Measurements from ENCODE around the gene FHDC1. TPM values are rescaled to one million over a fixed set of nuclear protein-coding genes. Genes with fewer than 3 reads are reported as not detected.

The FHDC1 gene
- polyA plus RNA-seq, 3 donors: 0.21 TPM; not detected in 2

DNA sequence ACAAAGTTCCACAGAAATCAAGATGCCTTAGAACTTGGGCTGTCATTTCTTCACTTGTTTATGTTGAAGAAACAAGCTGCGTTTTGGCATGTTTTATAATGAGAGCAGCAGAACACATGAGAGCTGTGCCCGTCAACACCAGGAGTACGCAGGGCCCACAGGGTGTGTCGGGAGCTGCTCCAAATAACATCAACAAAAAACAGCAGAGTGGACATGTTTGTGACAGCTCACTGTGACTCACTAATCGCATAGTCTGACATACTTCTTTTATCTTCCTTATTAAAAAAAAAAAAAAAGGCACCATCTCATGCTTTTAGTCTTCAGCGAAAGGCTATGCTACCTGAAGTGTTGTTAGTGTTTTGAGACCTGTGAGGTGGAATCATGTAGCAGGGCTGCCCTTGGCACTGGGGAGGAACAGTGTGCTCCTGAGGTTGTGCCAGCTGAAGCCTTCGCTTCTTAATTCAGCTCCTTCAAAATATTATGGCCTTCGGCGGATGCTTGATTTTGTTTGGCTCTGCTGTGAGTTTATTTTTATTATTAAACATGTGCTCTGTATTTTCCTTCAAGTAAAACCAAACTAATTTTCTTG is 32.8 kb downstream of the FHDC1 start:
- Histone ChIP-seq H3K36me3 (replicated peaks in 1 of 2; ENCODE audit: control insufficient read depth in 1 of 2, insufficient read depth in 2 of 2, low read length in 2 of 2) (no peaks in the 10 kb centered on the region), H3K4me3 (replicated peaks in 1 of 3; ENCODE audit: low read depth in 2 of 3, low read length in 3 of 3) (no peak overlapping the region), H3K9me3 (replicated peaks in 1 of 2; ENCODE audit: control insufficient read depth in 1 of 2, insufficient read depth in 1 of 2, low read length in 2 of 2) (no peaks in the 10 kb centered on the region), H3K79me2 (ENCODE audit: insufficient read depth, low read length) (no peaks in the 10 kb centered on the region), H3K4me1 (ENCODE audit: control insufficient read depth in 1 of 2, insufficient read depth in 2 of 2, low read length in 2 of 2) (no peaks in the 10 kb centered on the region), H3K4me2 (replicated peaks; ENCODE audit: extremely low read depth, low read length, poor library complexity, severe bottlenecking) (no peak overlapping the region), H3K27me3 (ENCODE audit: control insufficient read depth in 2 of 2, insufficient read depth in 2 of 2, low read length in 2 of 2) (no peaks in the 10 kb centered on the region), H2AFZ (ENCODE audit: insufficient read depth, low read depth, low read length, poor library complexity, severe bottlenecking) (no peak overlapping the region), H3K27ac (ENCODE audit: low read depth in 1 of 2, low read length in 2 of 2) (no peak overlapping the region), H3K9ac (ENCODE audit: insufficient read depth, low read length, poor library complexity, severe bottlenecking) (no peak overlapping the region), H4K20me1 (ENCODE audit: insufficient read depth, low read length) (no peaks in the 10 kb centered on the region)
- H3K27me3 Mint-ChIP-seq (ENCODE audit: low read depth in 3 of 3): peaks cover 0 to 8% (median 2%) of the 10 kb centered on the region in 3 donors
- intact Hi-C loops (cut with micrococcal nuclease): no loop called here
- TF ChIP-seq CTCF (IDR thresholded peaks at IDR 0.05): no peak
- peaks cover 0 to 2% (median 0%) of the 10 kb centered on the region in 7 donors for H3K9me3 Mint-ChIP-seq
- no peaks in the 10 kb centered on the region for H3K36me3 Mint-ChIP-seq
- WGBS (ENCODE audit: insufficient coverage): 90% methylated on average over 3 of the region's 9 CpGs
- DNase-seq: no peak
- no peak overlapping the region for H3K4me3 Mint-ChIP-seq
- H3K27ac Mint-ChIP-seq: no peak overlapping the region
- H3K4me1 Mint-ChIP-seq: no peaks in the 10 kb centered on the region

DNA sequence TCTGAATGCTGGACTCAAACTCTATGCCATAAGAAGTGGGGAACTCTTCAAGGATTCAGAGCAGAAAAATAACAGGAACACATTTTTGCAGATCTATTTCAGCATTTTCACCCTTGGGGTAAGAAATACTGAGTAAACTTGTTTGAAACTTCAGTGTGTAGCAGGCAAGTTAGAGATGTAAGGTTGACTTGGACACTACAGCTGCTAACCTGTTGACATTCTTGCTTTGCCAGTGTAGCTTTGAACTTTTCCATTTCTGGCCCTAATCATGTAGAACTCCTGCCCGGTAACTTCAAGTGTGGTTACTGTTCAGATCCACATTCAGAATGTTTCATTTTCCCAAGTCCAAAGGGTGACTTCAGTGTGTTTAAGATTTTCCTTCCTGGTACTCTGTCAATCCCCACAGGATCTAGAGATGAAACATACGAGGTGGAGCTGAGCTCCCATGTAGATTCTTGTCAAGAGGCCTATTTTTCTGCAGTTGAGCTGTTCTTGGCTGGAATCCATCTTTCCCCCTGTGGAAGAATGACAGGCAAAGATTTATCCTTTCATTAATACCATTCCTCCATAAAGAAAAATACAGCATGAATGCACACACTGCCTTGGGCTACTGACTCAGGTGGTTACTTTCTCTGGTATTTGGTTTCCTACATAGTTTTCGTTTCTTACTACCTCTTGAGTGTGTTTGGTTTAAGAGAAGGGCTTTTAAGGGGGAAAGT is 34.1 kb downstream of the FHDC1 start:
- no peak for TF ChIP-seq CTCF (IDR thresholded peaks at IDR 0.05)

More for the DNA sequence above, 34.1 kb downstream of the FHDC1 start:
- DNase-seq: no peak
- Mint-ChIP-seq H3K4me3 (no peak overlapping the region), H3K27ac (no peak overlapping the region), H3K27me3 (ENCODE audit: low read depth in 3 of 3) (peaks cover 0 to 8% (median 4%) of the 10 kb centered on the region in 3 donors), H3K9me3 (peaks cover 0 to 2% (median 0%) of the 10 kb centered on the region in 7 donors), H3K4me1 (no peaks in the 10 kb centered on the region), H3K36me3 (no peaks in the 10 kb centered on the region)
- Histone ChIP-seq H3K4me2 (replicated peaks; ENCODE audit: extremely low read depth, low read length, poor library complexity, severe bottlenecking) (no peak overlapping the region), H3K4me3 (replicated peaks in 1 of 3; ENCODE audit: low read depth in 2 of 3, low read length in 3 of 3) (no peak overlapping the region), H4K20me1 (ENCODE audit: insufficient read depth, low read length) (no peaks in the 10 kb centered on the region), H3K27me3 (ENCODE audit: control insufficient read depth in 2 of 2, insufficient read depth in 2 of 2, low read length in 2 of 2) (no peaks in the 10 kb centered on the region), H3K9ac (ENCODE audit: insufficient read depth, low read length, poor library complexity, severe bottlenecking) (no peak overlapping the region), H3K36me3 (replicated peaks in 1 of 2; ENCODE audit: control insufficient read depth in 1 of 2, insufficient read depth in 2 of 2, low read length in 2 of 2) (no peaks in the 10 kb centered on the region), H3K4me1 (ENCODE audit: control insufficient read depth in 1 of 2, insufficient read depth in 2 of 2, low read length in 2 of 2) (no peaks in the 10 kb centered on the region), H3K79me2 (ENCODE audit: insufficient read depth, low read length) (no peaks in the 10 kb centered on the region), H2AFZ (ENCODE audit: insufficient read depth, low read depth, low read length, poor library complexity, severe bottlenecking) (no peak overlapping the region), H3K27ac (ENCODE audit: low read depth in 1 of 2, low read length in 2 of 2) (no peak overlapping the region), H3K9me3 (replicated peaks in 1 of 2; ENCODE audit: control insufficient read depth in 1 of 2, insufficient read depth in 1 of 2, low read length in 2 of 2) (no peaks in the 10 kb centered on the region)
- 100% methylated on average over 1 of the region's 3 CpGs for WGBS (ENCODE audit: insufficient coverage)
- intact Hi-C loops (cut with micrococcal nuclease): no loop called here
